Activated B cell treated with CpG ODN at 0.5 μM for 24 hours (primary cell): ENCODE measurements around the gene TPX2. TPM values are rescaled to one million over a fixed set of nuclear protein-coding genes. Genes with fewer than 3 reads are reported as not detected.
"Not testable (repeated sequence)": the region's sequence is repeated elsewhere in the genome, so short reads cannot be mapped to it uniquely, and the experiment has no call there.

Source experiments
- ATAC-seq: fragments of 200-7000 bp; cut with Tn5 transposase; one replicate; pipeline ENCODE4 v1.10.0; 2021; ENCODE audit warnings: low read depth, mild to moderate bottlenecking, moderate library complexity
- CTCF ChIA-PET: fragments of 350-600 bp; sonication (Branson Sonifier 250); formaldehyde crosslinking; loops from one replicate; lab custom pipeline; 2021; ENCODE audit warnings: antibody characterized with exemption; lab: Charles Lee
- POLR2A ChIA-PET: fragments of 350-600 bp; sonication (Branson Sonifier 250); formaldehyde crosslinking; loops from one replicate; lab custom pipeline; 2021; ENCODE audit warnings: antibody characterized with exemption; lab: Charles Lee
- DNase-seq: peaks from one replicate; pipeline ENCODE4 v3.0.0; 2022
- H3K27ac Mint-ChIP-seq: one replicate; pipeline ENCODE4 v1.8.0; 2020; ENCODE audit warnings: mixed read lengths
- H3K27me3 Mint-ChIP-seq: one replicate; pipeline ENCODE4 v1.8.0; 2021; ENCODE audit warnings: mixed read lengths
- H3K36me3 Mint-ChIP-seq: one replicate; pipeline ENCODE4 v1.8.0; 2021; ENCODE audit warnings: low read depth, mixed read lengths
- H3K4me1 Mint-ChIP-seq: one replicate; pipeline ENCODE4 v1.8.0; 2021; ENCODE audit warnings: mixed read lengths
- H3K4me3 Mint-ChIP-seq: one replicate; pipeline ENCODE4 v1.8.0; 2020; ENCODE audit warnings: mild to moderate bottlenecking, mixed read lengths
- H3K9me3 Mint-ChIP-seq: one replicate; pipeline ENCODE4 v1.8.0; 2020; ENCODE audit warnings: mixed read lengths
- CTCF ChIP-seq: fragments of 200-600 bp; IDR thresholded peaks from one replicate; pipeline ENCODE4 v1.8.0; 2022; ENCODE audit warnings: antibody characterized with exemption, mild to moderate bottlenecking
- intact Hi-C: fragments of 100-400 bp; cut with micrococcal nuclease; formaldehyde crosslinking; loops from one replicate; pipeline ENCODE4 v1.15.1; 2024
- total RNA-seq: library from RNA; stranded (reverse); gene quantifications from 2 replicates; pipeline ENCODE4 v1.2.3, GENCODE V29; 2022

The TPX2 gene
- total RNA-seq, 1 donor from 2014 or later = 2.8 TPM

- ChIA-PET POLR2A (no interaction called here), CTCF (interaction anchor here (1.2 to 2.5 kb wide), 5 partner anchors 18 to 954 kb away, joined by 3 to 18 read pairs (median 7); no protein-coding TSS in a partner anchor)
- Mint-ChIP-seq H3K4me1 (peaks cover 5% of the 10 kb centered on the region), H3K4me3 (no peak overlapping the region), H3K27me3 (no peaks in the 10 kb centered on the region), H3K27ac (no peak overlapping the region), H3K36me3 (no peaks in the 10 kb centered on the region), H3K9me3 (no peaks in the 10 kb centered on the region)
- no peak for ATAC-seq
- intact Hi-C loops = no loop called here
- no peak for DNase-seq
- TF ChIP-seq CTCF = no peak
Observed at GRCh38 chr20:31824554-31825313, 85.6 kb downstream of the TPX2 start.

- ATAC-seq (no peak), DNase-seq (no peak)
- H3K27me3 Mint-ChIP-seq = no peaks in the 10 kb centered on the region
- CTCF ChIA-PET = no interaction called here
- TF ChIP-seq CTCF = no peak
- peaks cover 10% of the 10 kb centered on the region for H3K4me1 Mint-ChIP-seq
- POLR2A ChIA-PET = no interaction called here
- intact Hi-C loops = no loop called here
- no peak overlapping the region for H3K4me3 Mint-ChIP-seq
- H3K27ac Mint-ChIP-seq = no peak overlapping the region
- no peaks in the 10 kb centered on the region for H3K9me3 Mint-ChIP-seq
- no peaks in the 10 kb centered on the region for H3K36me3 Mint-ChIP-seq
Observed at GRCh38 chr20:31826074-31826473, 87.0 kb downstream of the TPX2 start.

GRCh38 chr20:31827059-31827458, 88.0 kb downstream of the TPX2 start:
- intact Hi-C loops = no loop called here
- POLR2A ChIA-PET = no interaction called here
- no peaks in the 10 kb centered on the region for H3K27me3 Mint-ChIP-seq
- CTCF ChIA-PET = interaction anchor here (1.0 to 1.2 kb wide), 2 partner anchors 125 to 204 kb away, joined by 3 read pairs; partner anchors contain the start of gene PDRG1
- H3K4me1 Mint-ChIP-seq = peaks cover 10% of the 10 kb centered on the region
- ATAC-seq (no peak), DNase-seq (no peak)
- TF ChIP-seq CTCF = no peak
- no peaks in the 10 kb centered on the region for H3K9me3 Mint-ChIP-seq
- H3K27ac Mint-ChIP-seq = no peak overlapping the region
- no peak overlapping the region for H3K4me3 Mint-ChIP-seq
- H3K36me3 Mint-ChIP-seq = no peaks in the 10 kb centered on the region

GRCh38 chr20:31828016-31828415, 88.9 kb downstream of the TPX2 start:
- H3K27ac Mint-ChIP-seq, H3K9me3 Mint-ChIP-seq, CTCF ChIA-PET, H3K36me3 Mint-ChIP-seq, H3K27me3 Mint-ChIP-seq, DNase-seq, POLR2A ChIA-PET, H3K4me1 Mint-ChIP-seq, ATAC-seq, H3K4me3 Mint-ChIP-seq, intact Hi-C loops: not testable (repeated sequence)

GRCh38 chr20:31829731-31830130, 90.6 kb downstream of the TPX2 start:
- ATAC-seq = no peak
- Mint-ChIP-seq H3K9me3 (no peaks in the 10 kb centered on the region), H3K4me1 (peaks cover 6% of the 10 kb centered on the region), H3K27me3 (no peaks in the 10 kb centered on the region), H3K36me3 (no peaks in the 10 kb centered on the region), H3K27ac (no peak overlapping the region), H3K4me3 (no peak overlapping the region)
- TF ChIP-seq CTCF = no peak
- DNase-seq = no peak
- CTCF ChIA-PET = interaction anchor here (1.0 kb wide), 1 partner anchor 16 kb away, joined by 3 read pairs; no protein-coding TSS in a partner anchor
- intact Hi-C loops = no loop called here
- POLR2A ChIA-PET = no interaction called here
